Upper lobe of left lung (tissue), 6 donors: ENCODE data around the gene ISG15. TPM values are rescaled to one million over a fixed set of nuclear protein-coding genes. Genes with fewer than 3 reads are reported as not detected.
"Not testable (repeated sequence)": the region's sequence is repeated elsewhere in the genome, so short reads cannot be mapped to it uniquely, and the experiment has no call there.

Source experiments
- ATAC-seq, 2 donors: fragments of 200-7000 bp; cut with Tn5 transposase; one replicate each; pipeline ENCODE4 v1.9.1; 2022; ENCODE audit warnings: mild to moderate bottlenecking in 2 of 2, moderate library complexity in 2 of 2; ENCODE audit not compliant: low FRiP score in 2 of 2
- DNase-seq, 2 donors: peaks; one replicate each; pipeline ENCODE4 v3.0.0-alpha.2; 2019 to 2020
- H3K27ac ChIP-seq, 4 donors: fragments of 200-600 bp; sonication (generic); one replicate each; pipeline ENCODE4 v1.5.1; 2016 to 2019
- H3K27me3 ChIP-seq, 4 donors: fragments of 200-600 bp; sonication (generic); one replicate each; pipeline ENCODE4 v1.5.1; 2017 to 2019
- H3K36me3 ChIP-seq, 4 donors: fragments of 200-600 bp; sonication (generic); one replicate each; pipeline ENCODE4 v1.5.1; 2016 to 2019
- H3K4me1 ChIP-seq, 4 donors: fragments of 200-600 bp; sonication (generic); one replicate each; pipeline ENCODE4 v1.5.1; 2018 to 2019
- H3K4me3 ChIP-seq, 4 donors: fragments of 200-600 bp; sonication (generic); one replicate each; pipeline ENCODE4 v1.5.1; 2017 to 2019; ENCODE audit warnings: mild to moderate bottlenecking in 2 of 4, moderate library complexity in 1 of 4
- H3K9me3 ChIP-seq, 4 donors: fragments of 200-600 bp; sonication (generic); one replicate each; pipeline ENCODE4 v1.5.1; 2018 to 2019
- CTCF ChIP-seq, 6 experiments: fragments of 450-650 bp in 4 of 6; fragments of 200-600 bp in 2 of 6; sonication (generic) in 2 of 6; IDR thresholded peaks; one replicate each; pipeline ENCODE4 v1.5.1; 2016 to 2019; ENCODE audit warnings: antibody characterized with exemption in 6 of 6
- EP300 ChIP-seq, 4 donors: sonication (generic); formaldehyde crosslinking; IDR thresholded peaks; one replicate each; pipeline ENCODE4 v1.5.1; 2017; ENCODE audit warnings: antibody characterized with exemption in 4 of 4, control low read depth in 2 of 4
- POLR2A ChIP-seq, 4 donors: fragments of 450-650 bp; IDR thresholded peaks; one replicate each; pipeline ENCODE4 v1.5.1; 2016 to 2017; ENCODE audit warnings: antibody characterized with exemption in 4 of 4, mild to moderate bottlenecking in 2 of 4
- POLR2AphosphoS5 ChIP-seq, 2 donors: sonication (generic); formaldehyde crosslinking; IDR thresholded peaks; one replicate each; pipeline ENCODE4 v1.5.1; 2017; ENCODE audit warnings: antibody characterized with exemption in 2 of 2
- WGBS, 2 donors: methylation state at CpG; one replicate each; pipeline ENCODE4 v1.1.5; 2017 to 2018; 5-methylcytosine and 5-hydroxymethylcytosine counted together
- total RNA-seq, 6 donors: library from RNA; depleted of rRNA in 4 of 6; stranded (reverse); fragments of >200 nt in 4 of 6; gene quantifications; one replicate each; pipeline versions ENCODE4 v1.1.0 to v1.2.1, GENCODE V29; 2016 to 2021
- donor health status: DM: no; HTN: no; CAD: no; lungs with moderate emphysema.
- donor health status: DM: no; HTN: yes; CAD: no; lungs with severe emphysema.

The ISG15 gene
- total RNA-seq, 6 donors from 2014 or later, result 32.5 to 180 (median 63.8) TPM

DNA sequence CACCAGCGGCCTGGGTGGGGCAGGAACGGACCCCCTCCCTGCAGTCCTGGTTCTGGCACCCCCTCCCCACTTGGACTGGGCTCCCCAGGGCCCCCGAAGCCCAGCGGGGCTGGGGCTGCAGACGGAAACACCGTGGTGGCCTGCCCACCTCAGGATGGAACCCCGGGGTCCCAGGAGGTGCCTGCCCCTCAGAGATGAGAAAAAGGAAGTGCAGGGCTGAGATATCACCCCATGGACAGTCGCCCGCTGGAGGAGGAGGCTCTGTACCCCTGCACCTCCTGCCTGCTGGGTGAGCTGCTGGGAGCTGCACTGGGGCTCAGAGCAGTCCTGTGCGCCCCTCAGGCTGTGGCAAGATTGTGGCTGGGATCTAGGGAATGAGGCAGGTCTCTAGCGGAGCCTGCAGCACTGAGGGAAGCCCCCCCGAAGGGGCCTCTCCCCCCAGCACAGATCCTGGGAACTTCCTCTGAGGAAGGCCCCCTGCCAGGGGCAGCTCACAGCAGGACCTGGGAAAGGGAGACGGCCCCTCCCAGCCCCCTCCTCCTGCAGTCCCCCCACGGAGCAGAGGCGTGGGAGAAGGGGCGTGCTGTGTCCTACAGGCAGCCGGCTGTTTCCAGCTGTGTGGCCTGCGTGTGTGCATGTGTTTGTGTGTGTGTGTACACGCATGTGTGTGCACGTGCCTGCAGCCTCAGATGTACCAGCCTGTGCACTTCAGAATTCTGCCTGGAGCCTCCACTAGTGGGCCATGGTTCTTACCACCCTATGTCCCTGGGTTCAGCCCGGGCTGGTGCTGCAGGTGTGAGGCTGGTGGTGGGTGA lies 13.5 kb downstream of the ISG15 start:
- no peaks in the 10 kb centered on the region for H3K9me3 ChIP-seq
- no peak overlapping the region for H3K27ac ChIP-seq
- H3K36me3 ChIP-seq, result no peaks in the 10 kb centered on the region
- ATAC-seq (no peak), DNase-seq (peak in 1 of 2 donors; percentile 75)
- TF ChIP-seq POLR2A (IDR thresholded peaks at IDR 0.05) (no peak), CTCF (IDR thresholded peaks at IDR 0.05) (no peak), EP300 (IDR thresholded peaks at IDR 0.05) (no peak), POLR2AphosphoS5 (IDR thresholded peaks at IDR 0.05) (no peak)
- H3K4me1 ChIP-seq, result peaks cover 21 to 57% (median 29%) of the 10 kb centered on the region in 4 donors
- H3K27me3 ChIP-seq, result no peaks in the 10 kb centered on the region
- H3K4me3 ChIP-seq, result no peak overlapping the region
- 70 to 73% methylated on average over 3 to 16 of the region's 21 CpGs for WGBS, 2 donors

GRCh38 chr1:1027791-1028190 lies 14.5 kb downstream of the ISG15 start:
- H3K4me1 ChIP-seq, result peaks cover 27 to 58% (median 35%) of the 10 kb centered on the region in 4 donors
- H3K4me3 ChIP-seq, result no peak overlapping the region
- no peak overlapping the region for H3K27ac ChIP-seq
- H3K9me3 ChIP-seq, result no peaks in the 10 kb centered on the region
- no peak for TF ChIP-seq CTCF (IDR thresholded peaks at IDR 0.05)
- no peak for TF ChIP-seq EP300 (IDR thresholded peaks at IDR 0.05)
- TF ChIP-seq POLR2A (IDR thresholded peaks at IDR 0.05), result no peak
- TF ChIP-seq POLR2AphosphoS5 (IDR thresholded peaks at IDR 0.05), result no peak
- DNase-seq (peak in 1 of 2 donors; percentile 82), ATAC-seq (no peak)
- peaks cover 0 to 5% (median 2%) of the 10 kb centered on the region in 4 donors for H3K27me3 ChIP-seq
- H3K36me3 ChIP-seq, result no peaks in the 10 kb centered on the region
- WGBS, 2 donors, result 80 to 86% methylated on average over 13 of the region's 17 CpGs

GRCh38 chr1:1030867-1031658 lies 17.8 kb downstream of the ISG15 start:
- WGBS, 2 donors, result 73 to 79% methylated on average over 5 to 6 of the region's 7 CpGs
- not testable (repeated sequence) for H3K4me3 ChIP-seq
- DNase-seq, result peak in 1 of 2 donors; percentile 46

DNA sequence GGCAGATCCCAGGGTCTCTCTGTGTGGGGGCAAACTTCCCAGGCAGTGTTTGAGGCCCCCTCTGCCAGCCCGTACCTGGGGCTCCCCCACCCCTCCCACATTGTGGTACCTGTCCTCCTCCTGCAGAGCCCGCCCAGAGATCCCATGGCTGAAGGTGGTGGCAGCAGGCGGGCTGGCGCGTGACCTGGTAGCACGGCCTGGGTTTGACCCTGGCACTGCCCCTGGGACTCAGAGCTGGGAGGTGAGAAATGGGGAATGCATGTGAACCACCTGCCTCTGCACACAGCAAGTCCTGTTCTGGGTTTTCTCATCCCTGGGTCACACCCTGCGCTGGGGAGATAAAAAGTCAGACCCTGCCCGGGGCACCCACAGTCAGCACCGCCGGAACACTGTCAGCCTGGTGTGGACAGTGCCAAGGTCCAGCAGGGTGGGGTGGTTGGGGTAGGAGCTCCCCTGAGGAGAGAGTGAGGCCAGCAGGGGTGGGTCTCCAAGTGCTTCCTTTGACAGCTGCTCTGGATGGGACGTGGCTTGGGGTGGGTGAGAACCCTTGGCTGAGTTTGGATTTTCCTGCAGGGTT lies 18.4 kb downstream of the ISG15 start:
- 88 to 96% methylated on average over 9 to 11 of the region's 11 CpGs for WGBS, 2 donors
- H3K9me3 ChIP-seq, result no peaks in the 10 kb centered on the region
- no peak for ATAC-seq
- TF ChIP-seq POLR2AphosphoS5 (IDR thresholded peaks at IDR 0.05), result no peak
- TF ChIP-seq POLR2A (IDR thresholded peaks at IDR 0.05), result no peak
- H3K36me3 ChIP-seq, result peaks cover 0 to 4% (median 0%) of the 10 kb centered on the region in 4 donors
- H3K4me1 ChIP-seq, result peaks cover 17 to 35% (median 22%) of the 10 kb centered on the region in 4 donors
- no peak overlapping the region for H3K4me3 ChIP-seq
- DNase-seq, result peak in 1 of 2 donors; percentile 59
- no peak overlapping the region for H3K27ac ChIP-seq
- peaks cover 0 to 22% (median 8%) of the 10 kb centered on the region in 4 donors for H3K27me3 ChIP-seq

More at GRCh38 chr1:1030867-1031658, 17.8 kb downstream of the ISG15 start:
- not testable (repeated sequence) for ATAC-seq, H3K27ac ChIP-seq, H3K9me3 ChIP-seq, H3K36me3 ChIP-seq
- Histone ChIP-seq H3K27me3 (peaks cover 0 to 22% (median 8%) of the 10 kb centered on the region in 4 donors), H3K4me1 (peaks cover 18 to 41% (median 22%) of the 10 kb centered on the region in 4 donors)

DNA sequence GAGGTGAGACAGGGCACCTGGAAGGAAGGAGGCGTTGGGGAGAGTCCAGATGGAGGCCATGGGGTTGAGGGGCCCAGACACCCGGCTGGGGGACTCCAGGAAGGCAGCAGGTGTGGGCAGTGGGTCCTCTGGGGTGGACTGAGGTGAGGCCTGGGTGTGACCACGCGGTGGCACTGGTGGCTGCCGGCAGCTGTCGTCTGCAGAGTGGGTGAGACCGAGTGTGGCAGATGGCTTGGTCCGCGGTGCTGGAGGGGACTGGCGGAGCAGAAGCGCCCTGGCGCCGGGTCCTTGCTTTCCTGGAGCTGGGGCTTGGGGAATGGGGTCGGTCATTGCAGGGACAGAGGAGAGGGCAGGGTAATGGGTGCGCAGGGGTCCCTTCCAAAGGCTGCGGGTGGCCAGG lies 19.1 kb downstream of the ISG15 start:
- H3K4me3 ChIP-seq, result peak overlapping the region in 3 of 4 donors; percentile 50 to 59 (median 51)
- 44 to 49% methylated on average over 14 to 16 of the region's 16 CpGs for WGBS, 2 donors
- H3K9me3 ChIP-seq, result no peaks in the 10 kb centered on the region
- DNase-seq (peak in 1 of 2 donors; percentile 86), ATAC-seq (peak; percentile 3 to 25)
- H3K4me1 ChIP-seq, result peaks cover 17 to 31% (median 22%) of the 10 kb centered on the region in 4 donors
- H3K36me3 ChIP-seq, result peaks cover 0 to 4% (median 0%) of the 10 kb centered on the region in 4 donors
- H3K27me3 ChIP-seq, result peaks cover 0 to 22% (median 8%) of the 10 kb centered on the region in 4 donors
- TF ChIP-seq POLR2AphosphoS5 (IDR thresholded peaks at IDR 0.05) (no peak), EP300 (IDR thresholded peaks at IDR 0.05) (no peak), POLR2A (IDR thresholded peaks at IDR 0.05) (no peak), CTCF (IDR thresholded peaks at IDR 0.05) (no peak)
- H3K27ac ChIP-seq, result peak overlapping the region in 1 of 4 donors; percentile 26
